ENCODE results near the gene STXBP6. TPM values are rescaled to one million over a fixed set of nuclear protein-coding genes. Genes with fewer than 3 reads are reported as not detected.

STXBP6 gene
- total RNA-seq, 4 donors from 2014 or later = 4.4 to 19.9 (median 8.2) TPM

DNA sequence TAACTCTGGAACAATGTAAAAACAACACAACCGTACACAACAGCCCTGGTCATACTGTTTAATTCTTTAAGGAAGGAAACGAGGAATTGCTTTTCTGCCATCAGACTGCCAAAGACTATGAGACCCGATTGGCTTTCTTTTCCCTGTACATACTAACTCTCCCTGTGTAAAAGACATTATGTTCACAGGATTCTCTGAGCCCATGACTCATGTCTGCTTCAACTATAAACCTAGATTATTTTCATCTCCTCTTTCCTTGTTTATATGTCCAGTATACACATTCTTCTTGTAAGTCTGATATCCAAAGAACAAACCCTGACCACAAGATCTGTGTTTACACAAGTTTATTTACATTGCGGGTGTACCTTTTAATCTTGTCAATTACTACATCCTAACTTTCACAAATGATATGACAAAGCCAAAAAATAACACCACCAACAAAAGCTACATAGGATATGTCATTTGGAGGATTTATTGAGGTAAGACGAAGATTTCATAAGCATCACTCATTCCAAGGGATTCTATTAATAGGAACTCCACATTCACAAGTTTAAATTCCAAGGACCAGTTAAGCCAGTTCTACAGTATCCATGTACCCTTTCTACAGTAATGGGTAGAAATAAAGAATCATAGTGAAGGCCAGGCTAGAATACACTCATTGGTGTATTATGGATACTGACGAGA is 67.3 kb downstream of the STXBP6 start:
- ATAC-seq (ENCODE audit: low FRiP score) = no peak
- no peak for DNase-seq (ENCODE audit: low spot score)
- TF ChIP-seq, protein P1, sequence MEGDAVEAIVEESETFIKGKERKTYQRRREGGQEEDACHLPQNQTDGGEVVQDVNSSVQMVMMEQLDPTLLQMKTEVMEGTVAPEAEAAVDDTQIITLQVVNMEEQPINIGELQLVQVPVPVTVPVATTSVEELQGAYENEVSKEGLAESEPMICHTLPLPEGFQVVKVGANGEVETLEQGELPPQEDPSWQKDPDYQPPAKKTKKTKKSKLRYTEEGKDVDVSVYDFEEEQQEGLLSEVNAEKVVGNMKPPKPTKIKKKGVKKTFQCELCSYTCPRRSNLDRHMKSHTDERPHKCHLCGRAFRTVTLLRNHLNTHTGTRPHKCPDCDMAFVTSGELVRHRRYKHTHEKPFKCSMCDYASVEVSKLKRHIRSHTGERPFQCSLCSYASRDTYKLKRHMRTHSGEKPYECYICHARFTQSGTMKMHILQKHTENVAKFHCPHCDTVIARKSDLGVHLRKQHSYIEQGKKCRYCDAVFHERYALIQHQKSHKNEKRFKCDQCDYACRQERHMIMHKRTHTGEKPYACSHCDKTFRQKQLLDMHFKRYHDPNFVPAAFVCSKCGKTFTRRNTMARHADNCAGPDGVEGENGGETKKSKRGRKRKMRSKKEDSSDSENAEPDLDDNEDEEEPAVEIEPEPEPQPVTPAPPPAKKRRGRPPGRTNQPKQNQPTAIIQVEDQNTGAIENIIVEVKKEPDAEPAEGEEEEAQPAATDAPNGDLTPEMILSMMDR (IDR thresholded peaks at IDR 0.05) = no peak

DNA sequence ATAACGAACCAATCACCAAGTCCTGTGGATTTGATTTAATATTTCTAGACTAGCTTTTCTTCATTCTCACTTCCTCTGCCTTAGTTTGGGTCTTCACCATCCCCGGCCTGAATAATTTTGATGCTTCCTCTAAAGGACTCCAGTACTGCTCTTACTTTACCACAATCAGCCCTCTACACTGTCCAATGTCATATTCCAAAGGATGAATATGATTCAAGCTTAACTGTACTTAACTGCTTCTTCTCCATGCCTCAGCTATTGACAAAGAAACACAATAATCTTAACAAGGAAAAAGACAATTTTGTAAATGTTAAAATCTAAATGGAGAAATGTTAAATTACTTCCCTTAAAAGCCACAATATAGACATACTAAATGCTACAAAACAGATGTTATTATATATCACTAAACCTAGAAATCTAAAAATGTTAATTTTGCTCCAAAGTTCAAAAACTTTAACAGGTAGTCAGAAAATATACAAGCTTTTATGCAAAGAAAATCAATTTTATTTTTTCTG is 70.2 kb downstream of the STXBP6 start:
- no peak for DNase-seq (ENCODE audit: low spot score)
- ATAC-seq (ENCODE audit: low FRiP score) = no peak
- TF ChIP-seq, protein P1 (IDR thresholded peaks at IDR 0.05) = no peak

DNA sequence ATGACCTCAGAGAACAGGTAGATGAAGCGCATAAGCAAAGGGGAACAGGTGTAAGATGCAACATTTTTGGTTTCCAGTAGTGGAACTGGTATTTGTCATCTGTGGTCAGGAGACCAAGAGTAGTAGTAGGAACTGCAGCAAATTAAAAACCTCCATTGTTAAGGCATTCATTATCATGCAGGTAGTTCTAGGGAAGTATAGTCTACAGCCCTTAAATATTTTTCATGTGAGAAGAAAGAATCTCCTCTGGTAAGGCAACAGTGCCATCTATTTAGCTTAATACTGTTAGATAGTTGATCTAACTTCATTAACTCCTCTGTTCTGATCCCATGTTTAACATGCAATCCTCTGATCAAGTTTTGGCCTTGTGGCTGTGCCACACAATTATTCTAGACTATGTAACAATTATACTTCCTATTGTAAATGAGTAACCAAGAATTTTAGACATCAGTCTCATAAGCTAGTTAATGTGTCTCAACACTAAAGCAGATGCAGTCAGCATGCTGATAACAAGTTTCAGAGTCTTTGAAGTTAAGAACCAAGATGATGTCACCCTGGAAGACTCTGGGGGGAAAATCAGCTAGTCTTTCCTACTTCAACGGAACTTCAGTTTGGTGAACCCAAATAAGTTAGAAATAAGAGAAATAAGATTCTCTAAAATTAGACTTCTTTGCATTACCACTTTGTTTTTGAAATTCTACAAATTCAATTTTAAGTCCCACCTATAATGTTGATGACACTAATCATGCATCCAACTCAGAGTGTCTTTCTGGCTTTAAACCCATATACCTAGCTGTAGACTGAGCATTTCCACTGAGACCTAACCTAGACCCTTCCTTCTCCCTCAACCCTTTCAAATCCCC is 70.9 kb downstream of the STXBP6 start:
- ATAC-seq (ENCODE audit: low FRiP score) (no peak), DNase-seq (ENCODE audit: low spot score) (no peak)
- TF ChIP-seq, protein P1 (IDR thresholded peaks at IDR 0.05) = no peak

DNA sequence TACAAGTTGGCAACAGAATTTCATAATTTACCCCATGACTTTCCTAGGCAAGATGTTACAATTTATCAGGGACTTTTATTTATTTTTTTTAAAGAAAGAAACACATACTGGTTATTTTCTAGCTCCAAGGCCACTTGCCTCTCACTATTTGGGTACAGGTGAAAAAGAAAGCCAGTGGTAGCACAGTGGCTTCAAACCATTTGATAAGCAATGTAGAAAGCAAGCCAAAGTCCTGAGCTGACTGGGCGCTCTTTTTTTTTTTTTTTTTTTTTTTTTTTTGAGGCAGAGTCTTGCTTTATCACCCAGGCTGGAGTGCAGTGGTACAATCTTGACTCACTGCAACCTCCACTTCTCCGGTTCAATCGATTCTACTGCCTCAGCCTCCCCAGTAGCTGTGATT is 73.3 kb downstream of the STXBP6 start:
- no peak for DNase-seq (ENCODE audit: low spot score)
- TF ChIP-seq, protein P1 (IDR thresholded peaks at IDR 0.05) = no peak
- ATAC-seq (ENCODE audit: low FRiP score) = no peak

DNA sequence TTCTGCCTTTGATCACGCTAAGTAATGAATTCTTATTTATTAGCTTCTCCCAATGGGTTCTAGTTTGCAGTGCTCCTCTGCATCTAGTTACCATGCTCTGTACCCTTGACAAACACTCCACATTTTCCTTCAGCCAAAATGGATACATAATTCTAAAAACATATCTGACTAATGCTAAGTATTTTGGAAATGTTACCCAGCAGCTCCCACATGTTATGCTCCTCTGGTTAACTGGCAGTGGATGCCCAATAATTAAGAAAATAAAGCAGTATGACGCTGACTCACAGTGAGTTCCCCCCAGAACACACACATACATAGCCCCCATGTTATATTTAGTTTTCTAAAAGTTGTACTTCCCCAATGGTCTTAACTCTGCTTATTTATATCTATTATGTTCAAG is 74.6 kb downstream of the STXBP6 start:
- TF ChIP-seq, protein P1 (IDR thresholded peaks at IDR 0.05) = no peak
- ATAC-seq (ENCODE audit: low FRiP score) (peak; percentile 66), DNase-seq (ENCODE audit: low spot score) (no peak)

DNA sequence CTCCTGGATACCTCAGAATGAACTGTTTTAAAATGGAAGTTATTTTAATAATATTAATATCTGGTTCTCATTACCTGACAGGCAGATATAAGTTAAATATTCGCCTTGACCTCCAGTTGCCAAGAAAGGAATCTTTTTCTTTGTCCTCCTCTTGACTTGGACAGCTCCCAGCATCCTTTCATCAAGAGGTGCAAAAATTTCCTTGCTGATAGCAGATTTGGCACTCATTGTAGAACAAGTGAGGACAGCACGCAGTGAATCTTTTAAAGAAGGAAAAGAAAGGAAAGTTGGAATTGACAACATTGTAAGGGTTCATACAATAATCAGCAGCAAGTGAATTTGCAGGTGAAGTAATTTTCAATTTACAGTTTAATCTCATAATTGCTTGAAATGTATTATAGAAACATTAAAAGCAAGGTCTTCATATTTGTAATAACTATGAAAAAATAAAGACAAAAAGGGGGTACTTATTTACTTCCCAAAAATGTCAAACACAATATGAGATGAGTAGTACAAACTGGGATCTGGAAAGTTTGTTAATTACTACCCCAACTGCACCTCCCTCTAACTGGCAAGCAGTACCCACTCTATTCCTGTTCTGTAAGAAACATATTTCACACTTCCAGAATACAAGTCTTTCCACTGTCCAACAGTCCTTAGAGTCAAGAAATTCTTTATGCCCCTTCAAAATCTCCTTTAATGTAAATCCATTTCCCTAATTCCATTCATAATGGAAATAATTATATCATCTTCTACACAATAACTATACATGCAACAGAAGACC is 75.2 kb downstream of the STXBP6 start:
- no peak for DNase-seq (ENCODE audit: low spot score)
- TF ChIP-seq, protein P1 (IDR thresholded peaks at IDR 0.05) = no peak
- no peak for ATAC-seq (ENCODE audit: low FRiP score)
